Amniotic epithelial cell (primary cell): Measurements from ENCODE around the gene FBXO44.

Source experiments
- DNase-seq: peaks from one replicate; pipeline ENCODE4 v3.0.0-alpha.2; 2010; ENCODE audit warnings: low read depth

The FBXO44 gene

DNA sequence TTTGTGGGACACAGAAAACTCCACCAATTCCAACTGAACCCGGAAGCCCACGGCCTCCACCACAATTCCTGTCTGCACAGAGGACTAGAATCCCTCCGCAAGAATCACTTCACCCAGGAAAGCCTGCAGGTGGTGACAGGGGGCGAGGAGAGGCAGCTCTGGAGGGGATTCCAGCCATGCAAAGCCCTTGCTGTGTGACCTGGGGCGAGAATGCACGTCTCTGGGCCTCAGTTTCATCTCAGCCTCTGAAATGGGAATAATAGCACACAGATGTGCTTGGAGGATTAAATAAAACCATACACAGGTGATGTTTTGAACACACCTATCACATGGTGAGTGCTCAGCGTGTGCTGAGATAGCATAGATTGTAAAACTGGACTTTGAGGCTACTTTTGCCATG lies 14.6 kb upstream of the FBXO44 start:
- no peak for DNase-seq

DNA sequence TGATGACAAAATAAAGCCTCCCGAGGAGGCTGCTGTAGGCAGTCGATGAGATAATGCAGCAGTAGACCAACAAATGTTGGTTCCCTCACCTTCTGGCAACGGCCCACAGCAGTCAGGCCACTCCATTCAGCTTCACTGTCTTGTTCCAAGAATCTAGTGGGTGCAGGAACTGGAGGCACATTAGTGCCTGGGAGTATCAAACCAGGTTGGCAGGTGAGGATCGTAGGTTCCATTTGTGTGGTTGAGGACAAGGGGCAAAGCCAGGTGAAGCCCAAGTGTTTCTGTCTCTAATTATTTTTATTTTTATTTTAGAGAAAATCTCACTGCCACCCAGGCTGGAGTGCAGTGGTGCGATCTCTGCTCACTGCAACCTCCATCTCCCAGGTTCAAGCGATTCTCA lies 13.7 kb upstream of the FBXO44 start:
- DNase-seq, result no peak

DNA sequence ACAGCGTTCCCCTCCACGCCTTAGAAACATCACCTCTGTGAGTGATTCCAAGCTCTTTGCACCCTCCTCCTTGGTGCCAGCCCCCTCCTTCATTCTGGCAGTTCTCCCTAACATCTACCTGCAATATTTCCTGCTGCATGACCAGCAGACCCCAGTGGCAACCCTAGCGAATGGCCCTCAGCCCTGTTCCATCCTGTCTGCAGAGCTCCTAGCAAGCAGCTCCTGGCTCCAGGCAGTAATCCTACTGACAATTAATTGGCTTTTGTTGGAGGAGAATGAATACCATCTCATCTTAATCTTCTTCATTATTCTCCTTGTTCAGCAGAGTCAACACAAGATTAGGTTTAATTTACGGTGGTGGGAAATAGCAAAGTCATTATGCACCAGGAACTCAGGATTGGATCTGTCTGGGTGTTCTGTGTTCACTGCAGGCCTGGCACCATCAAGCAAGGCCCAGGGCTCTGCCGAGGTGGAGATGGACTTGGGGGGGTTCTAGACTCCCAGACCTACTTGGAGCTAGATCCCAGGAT lies 12.8 kb upstream of the FBXO44 start:
- no peak for DNase-seq

DNA sequence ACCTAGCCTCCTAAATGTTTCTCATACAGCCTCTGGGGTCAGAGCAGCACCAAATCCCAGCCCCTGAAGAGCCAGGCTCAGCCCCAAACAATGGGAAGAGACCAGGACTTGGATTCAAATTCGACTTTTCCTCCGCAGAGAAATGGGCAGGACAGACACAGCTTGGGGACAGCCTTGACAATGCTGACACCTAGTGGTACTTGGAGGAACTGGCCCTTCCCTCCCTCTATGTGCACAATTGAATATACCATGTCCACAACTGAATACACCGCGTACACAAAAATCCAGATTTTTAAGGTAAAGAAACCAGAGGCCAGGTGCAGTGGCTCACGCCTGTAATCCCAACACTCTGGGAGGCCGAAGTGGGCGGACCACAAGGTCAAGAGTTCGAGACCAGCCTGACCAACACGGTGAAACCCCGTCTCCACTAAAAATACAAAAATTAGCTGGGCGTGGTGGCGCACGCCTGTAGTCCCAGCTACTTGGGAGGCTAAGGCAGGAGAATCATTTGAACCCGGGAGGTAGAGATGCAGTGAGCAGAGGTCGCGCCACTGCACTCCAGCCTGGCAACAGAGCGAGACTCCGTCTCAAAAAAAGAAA lies 12.2 kb upstream of the FBXO44 start:
- DNase-seq, result peak; percentile 42

DNA sequence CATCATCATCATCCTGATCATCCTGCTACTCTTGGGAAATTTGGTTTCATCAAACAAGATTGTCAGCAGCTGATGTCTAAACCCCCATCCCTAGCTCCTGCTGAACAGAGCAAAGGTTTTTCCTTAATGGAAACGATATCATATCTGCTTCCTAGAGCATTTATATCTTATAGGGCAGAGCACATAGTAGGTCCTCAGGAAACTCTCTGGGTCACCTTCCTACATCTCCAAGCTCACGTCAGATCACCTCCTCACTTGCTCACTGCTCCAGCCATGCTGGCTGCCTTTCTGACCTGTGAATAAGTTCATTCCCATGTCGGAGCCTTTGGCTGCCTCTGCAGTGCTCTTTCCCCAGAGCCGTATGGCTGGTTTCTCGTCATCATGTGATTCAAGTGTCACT lies 10.9 kb upstream of the FBXO44 start:
- no peak for DNase-seq

- no peak for DNase-seq
Observed at GRCh38 chr1:11645270-11645669, 9.4 kb upstream of the FBXO44 start.

GRCh38 chr1:11645670-11646265 lies 8.9 kb upstream of the FBXO44 start:
- DNase-seq, result peak; percentile 46

- no peak for DNase-seq
Observed at GRCh38 chr1:11646317-11646716, 8.4 kb upstream of the FBXO44 start.

GRCh38 chr1:11647333-11647732 lies 7.3 kb upstream of the FBXO44 start:
- no peak for DNase-seq

DNA sequence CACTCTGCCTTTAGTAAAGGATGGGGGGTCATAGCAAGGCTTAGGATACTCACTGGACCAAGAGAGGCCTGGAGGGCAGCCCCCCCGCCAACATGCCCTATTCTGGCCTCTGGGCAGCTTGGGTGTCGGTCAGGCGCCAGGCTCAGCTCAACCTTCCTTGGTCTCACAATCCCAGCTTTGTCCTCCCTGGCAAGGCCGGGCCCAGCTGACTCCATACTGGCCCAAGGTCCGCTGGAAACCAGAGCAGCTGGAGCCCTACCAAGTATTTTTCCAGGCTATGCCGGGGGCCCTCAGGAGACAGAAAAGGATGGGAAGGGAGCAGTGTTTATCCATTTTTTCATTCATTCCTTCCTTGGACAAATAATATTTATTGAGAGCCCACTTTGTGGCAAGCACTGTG lies 6.6 kb upstream of the FBXO44 start:
- no peak for DNase-seq

DNA sequence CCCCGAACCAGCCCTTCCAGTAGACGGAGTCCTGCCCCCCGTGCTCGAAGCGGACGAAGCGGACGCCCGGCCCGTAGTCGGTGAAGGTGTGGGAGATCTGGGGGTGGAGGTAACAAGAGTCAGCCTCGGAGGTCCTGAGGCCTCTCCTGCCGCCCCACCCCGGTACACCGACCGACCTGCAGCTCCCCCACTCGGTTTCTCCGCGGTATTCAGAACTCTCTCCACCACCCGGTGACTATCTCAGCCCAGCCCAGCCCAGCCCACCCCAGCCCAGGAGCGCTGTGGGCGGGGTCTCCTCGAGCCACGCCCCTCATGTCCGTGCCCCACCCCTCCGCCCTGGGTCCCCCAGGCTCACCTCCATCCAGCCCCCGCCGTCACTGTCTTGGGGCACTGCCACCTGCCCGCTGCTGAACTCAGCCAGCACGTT lies 5.9 kb upstream of the FBXO44 start:
- no peak for DNase-seq

DNA sequence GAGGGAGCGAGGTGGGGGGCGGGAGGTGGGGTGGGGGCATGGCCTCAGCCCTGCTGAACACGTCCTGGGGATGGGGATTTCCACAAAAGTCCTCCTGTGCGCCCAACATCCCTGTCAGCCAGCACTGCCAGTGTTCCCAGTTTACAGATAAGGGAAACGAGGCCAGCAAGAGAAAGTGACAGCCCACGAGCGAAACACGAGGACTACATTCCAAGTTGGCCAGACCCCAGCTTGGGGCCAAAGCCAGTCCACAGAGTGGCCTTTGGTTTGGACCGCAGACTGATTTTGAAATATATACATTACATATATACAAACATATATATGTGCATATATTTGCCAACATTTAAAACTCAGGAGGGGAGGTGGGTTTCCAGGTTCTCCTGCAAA lies 5.4 kb upstream of the FBXO44 start:
- no peak for DNase-seq

- DNase-seq, result no peak
Observed at GRCh38 chr1:11649624-11650330, 4.9 kb upstream of the FBXO44 start.

DNA sequence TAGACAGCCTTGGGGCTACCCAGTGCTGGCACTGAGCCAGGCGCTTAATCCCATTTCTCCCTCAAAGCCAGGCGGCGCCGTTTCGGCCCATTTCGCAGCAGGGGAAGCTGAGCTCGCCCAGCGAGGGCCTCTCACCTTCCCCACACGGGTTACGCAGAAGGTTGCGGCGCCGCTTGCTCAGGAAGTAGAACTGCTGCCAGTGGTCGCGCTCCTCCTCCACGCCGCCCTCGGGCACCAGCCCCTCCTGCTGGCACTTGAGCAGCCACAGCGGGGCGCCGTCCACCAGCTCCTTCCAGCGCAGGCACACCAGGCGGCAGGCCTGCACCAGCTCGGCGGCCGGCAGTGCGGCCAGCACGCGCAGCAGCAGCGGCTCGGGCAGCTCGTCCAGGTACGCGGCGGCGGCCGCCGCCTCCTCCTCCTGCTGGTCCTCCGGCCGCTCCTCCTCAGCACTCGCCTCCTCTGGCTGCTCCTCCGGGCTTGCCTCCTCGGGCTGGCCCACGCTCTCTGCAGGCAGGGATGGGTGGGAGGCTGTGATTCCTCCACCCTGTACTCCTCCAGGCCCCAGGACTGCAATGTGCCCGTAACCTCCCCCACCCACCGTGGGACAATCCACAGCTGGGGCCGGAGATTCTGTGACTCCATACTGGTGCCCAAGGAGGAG lies 4.2 kb upstream of the FBXO44 start:
- DNase-seq, result peak; percentile 55

GRCh38 chr1:11651017-11651416 lies 3.7 kb upstream of the FBXO44 start:
- no peak for DNase-seq

DNA sequence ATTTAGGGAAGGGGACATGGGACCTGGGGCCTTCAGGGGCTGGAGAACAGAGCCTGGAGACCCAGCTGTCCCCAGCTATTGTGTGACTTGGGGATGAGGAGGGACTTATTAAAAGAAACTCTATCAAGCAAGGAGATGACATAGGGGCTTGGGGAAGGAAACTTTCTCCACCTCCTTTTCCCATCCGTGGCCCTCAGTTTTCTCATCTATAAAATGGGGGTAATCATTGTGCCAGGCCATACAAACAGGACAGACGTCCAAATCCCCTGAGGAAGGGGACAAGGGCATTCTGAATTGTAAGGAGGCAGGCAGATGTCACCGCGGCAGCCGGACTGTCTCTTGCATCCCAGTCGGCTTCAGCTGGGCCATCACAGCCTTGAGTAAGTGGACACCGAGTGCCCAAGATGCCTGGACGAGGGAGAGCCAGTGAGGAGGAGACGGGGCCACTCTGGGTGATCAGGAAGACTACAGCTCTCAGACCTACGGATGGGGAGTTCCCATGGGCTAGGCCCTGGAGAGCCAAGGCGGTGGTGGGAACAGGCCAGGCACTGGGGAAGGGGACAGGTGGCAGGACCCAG lies 2.4 kb upstream of the FBXO44 start:
- DNase-seq, result no peak

DNA sequence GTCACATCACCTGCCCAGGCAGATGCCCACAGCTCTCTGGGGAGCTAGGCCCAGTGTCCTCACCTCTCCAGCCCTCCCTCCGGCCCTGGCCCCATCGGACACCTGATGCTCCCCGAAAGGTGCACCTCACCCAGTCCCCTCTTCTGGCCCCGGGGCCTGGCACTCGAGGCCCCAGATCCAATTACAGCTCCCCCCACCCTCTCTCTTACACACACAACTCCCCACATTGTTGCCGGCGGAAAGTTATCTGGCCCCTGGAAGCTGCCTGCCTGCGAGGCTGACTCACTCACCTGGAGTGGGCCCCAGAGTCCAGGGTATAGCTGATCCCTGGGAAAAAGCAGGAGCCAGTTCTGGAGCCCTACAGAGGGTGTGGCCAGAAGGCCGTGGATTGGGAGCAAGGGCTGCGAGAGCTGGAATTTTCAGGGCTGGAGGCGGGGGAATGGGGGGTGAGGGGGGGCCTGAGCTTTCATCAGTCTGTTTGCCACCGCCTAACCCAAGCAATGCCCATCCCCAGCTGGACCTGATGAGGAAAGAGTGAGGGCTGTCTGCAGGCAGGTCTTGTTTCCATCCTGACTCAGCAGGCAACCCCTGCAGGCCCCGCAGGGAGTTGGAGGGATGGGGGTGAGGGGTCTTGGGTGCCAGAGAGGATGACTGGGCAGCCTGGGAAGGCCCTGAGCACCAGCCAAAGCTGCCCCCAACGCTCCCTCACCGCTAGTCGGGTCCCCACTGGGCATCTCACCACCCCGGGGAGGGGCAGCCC lies 1.4 kb upstream of the FBXO44 start:
- peak; percentile 56 for DNase-seq

- DNase-seq, result no peak
Observed at GRCh38 chr1:11653861-11654136, 878 bp upstream of the FBXO44 start.

GRCh38 chr1:11654939-11655808 lies 497 bp downstream of the FBXO44 start:
- no peak for DNase-seq

- DNase-seq, result no peak
Observed at GRCh38 chr1:11657654-11658053, 3.0 kb downstream of the FBXO44 start.

DNA sequence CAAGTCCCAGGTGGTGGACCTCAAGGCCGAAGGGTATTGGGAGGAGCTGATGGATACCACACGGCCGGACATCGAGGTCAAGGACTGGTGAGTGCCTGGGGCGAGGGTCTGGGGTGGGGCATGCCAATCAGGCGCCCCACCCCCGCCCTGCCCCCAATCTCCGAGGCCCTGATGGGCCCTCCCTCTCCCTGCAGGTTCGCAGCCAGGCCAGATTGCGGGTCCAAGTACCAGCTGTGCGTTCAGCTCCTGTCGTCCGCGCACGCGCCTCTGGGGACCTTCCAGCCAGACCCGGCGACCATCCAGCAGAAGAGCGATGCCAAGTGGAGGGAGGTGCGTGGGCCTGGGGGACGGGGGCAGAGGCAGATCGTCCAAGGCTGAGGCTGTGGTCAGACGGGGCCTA lies 3.9 kb downstream of the FBXO44 start:
- no peak for DNase-seq
